Measurements from ENCODE around the gene FMN2. TPM values are rescaled to one million over a fixed set of nuclear protein-coding genes. Genes with fewer than 3 reads are reported as not detected.

FMN2 gene
- total RNA-seq, 1 experiment from 2014 or later = 5.3 TPM

DNA sequence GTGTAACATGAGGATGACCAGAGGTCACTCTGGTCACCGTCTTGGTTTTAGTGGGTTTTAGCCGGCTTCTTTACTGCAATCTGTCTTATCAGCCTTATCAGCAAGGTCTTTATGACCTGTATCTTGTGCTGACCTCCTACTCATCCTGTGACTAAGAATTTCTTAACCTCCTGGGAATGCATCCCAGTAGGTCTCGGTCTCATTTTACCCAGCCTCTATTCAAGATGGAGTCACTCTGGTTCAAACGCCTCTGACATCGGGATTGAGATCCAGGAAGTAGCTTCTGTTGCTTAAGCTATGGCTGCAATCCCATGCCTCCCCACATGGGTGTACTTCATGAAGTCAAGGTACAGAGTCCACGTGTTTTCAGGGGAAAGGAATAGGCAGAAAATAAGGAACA lies 19.9 kb downstream of the FMN2 start:
- intact Hi-C loops (cut with micrococcal nuclease) = no loop called here
- no peak overlapping the region for H3K27ac Mint-ChIP-seq (ENCODE audit: low read depth, unreplicated experiment)
- CTCF ChIA-PET = interaction anchor here (0.6 kb wide), 2 partner anchors 38 to 248 kb away, joined by 3 to 4 read pairs; no protein-coding TSS in a partner anchor
- H3K4me1 Mint-ChIP-seq (ENCODE audit: insufficient read depth, unreplicated experiment) = no peaks in the 10 kb centered on the region
- no peaks in the 10 kb centered on the region for H3K9me3 Mint-ChIP-seq (ENCODE audit: unreplicated experiment)
- H3K36me3 Mint-ChIP-seq (ENCODE audit: insufficient read depth, unreplicated experiment) = no peaks in the 10 kb centered on the region
- TF ChIP-seq, protein P1, sequence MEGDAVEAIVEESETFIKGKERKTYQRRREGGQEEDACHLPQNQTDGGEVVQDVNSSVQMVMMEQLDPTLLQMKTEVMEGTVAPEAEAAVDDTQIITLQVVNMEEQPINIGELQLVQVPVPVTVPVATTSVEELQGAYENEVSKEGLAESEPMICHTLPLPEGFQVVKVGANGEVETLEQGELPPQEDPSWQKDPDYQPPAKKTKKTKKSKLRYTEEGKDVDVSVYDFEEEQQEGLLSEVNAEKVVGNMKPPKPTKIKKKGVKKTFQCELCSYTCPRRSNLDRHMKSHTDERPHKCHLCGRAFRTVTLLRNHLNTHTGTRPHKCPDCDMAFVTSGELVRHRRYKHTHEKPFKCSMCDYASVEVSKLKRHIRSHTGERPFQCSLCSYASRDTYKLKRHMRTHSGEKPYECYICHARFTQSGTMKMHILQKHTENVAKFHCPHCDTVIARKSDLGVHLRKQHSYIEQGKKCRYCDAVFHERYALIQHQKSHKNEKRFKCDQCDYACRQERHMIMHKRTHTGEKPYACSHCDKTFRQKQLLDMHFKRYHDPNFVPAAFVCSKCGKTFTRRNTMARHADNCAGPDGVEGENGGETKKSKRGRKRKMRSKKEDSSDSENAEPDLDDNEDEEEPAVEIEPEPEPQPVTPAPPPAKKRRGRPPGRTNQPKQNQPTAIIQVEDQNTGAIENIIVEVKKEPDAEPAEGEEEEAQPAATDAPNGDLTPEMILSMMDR (IDR thresholded peaks at IDR 0.05; ENCODE audit: unreplicated experiment) = no peak
- no peak for DNase-seq (ENCODE audit: unreplicated experiment)
- no peak overlapping the region for H3K4me3 Mint-ChIP-seq (ENCODE audit: unreplicated experiment)
- BruUV-seq (replicated peaks) = no TSS peak
- POLR2A ChIA-PET = interaction anchor here (0.6 kb wide), 1 partner anchor 232 kb away, joined by 4 read pairs; no protein-coding TSS in a partner anchor
- no peaks in the 10 kb centered on the region for H3K27me3 Mint-ChIP-seq (ENCODE audit: insufficient read depth, unreplicated experiment)

DNA sequence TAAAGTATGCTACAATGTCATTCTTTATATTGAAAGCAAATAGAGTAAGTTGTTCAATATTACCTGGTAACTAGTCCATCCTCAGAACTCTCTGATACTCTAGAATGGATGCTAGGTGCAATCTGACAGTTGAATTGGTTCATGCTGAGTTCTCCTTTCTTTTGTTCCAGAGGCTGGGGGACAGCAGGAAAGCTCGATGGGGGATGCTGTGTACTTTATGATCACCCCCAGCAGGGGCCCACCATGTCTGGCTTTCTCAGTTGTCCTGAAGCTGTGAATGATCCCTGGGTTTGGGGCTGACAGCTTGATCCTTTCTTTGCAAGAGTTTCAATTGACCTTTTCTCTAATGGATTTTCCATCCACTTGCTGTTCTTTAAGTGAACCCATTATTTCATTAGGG lies 22.5 kb downstream of the FMN2 start:
- CTCF ChIA-PET = interaction anchor here (0.6 to 1.9 kb wide), 6 partner anchors 15 to 864 kb away, joined by 3 to 6 read pairs (median 3); no protein-coding TSS in a partner anchor
- Mint-ChIP-seq H3K4me1 (ENCODE audit: insufficient read depth, unreplicated experiment) (no peaks in the 10 kb centered on the region), H3K27me3 (ENCODE audit: insufficient read depth, unreplicated experiment) (no peaks in the 10 kb centered on the region), H3K9me3 (ENCODE audit: unreplicated experiment) (no peaks in the 10 kb centered on the region), H3K4me3 (ENCODE audit: unreplicated experiment) (no peak overlapping the region), H3K36me3 (ENCODE audit: insufficient read depth, unreplicated experiment) (no peaks in the 10 kb centered on the region), H3K27ac (ENCODE audit: low read depth, unreplicated experiment) (no peak overlapping the region)
- intact Hi-C loops (cut with micrococcal nuclease) = no loop called here
- POLR2A ChIA-PET = interaction anchor here (0.9 kb wide), 1 partner anchor 15 kb away, joined by 4 read pairs; no protein-coding TSS in a partner anchor
- TF ChIP-seq, protein P1 (IDR thresholded peaks at IDR 0.05; ENCODE audit: unreplicated experiment) = no peak
- BruUV-seq (replicated peaks) = no TSS peak
- no peak for DNase-seq (ENCODE audit: unreplicated experiment)

DNA sequence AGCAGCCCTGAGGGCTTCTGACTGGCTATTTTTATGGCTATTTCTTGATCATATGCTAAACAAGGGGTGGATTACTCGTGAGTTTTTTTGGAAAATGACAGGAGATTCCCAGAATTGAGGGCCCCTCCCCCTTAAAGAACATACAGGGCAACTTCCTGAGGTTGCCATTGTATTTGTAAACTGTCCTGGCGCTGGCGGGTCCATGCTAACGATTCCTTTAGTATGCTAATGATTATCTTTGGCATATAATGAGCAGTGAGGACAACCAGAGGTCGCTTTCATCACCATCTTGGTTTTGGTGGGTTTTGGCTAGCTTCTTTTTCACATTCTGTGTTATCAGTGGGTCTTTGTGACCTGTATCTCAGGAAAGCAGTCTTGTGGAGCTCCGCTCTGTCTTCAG lies 24.1 kb downstream of the FMN2 start:
- no peaks in the 10 kb centered on the region for H3K27me3 Mint-ChIP-seq (ENCODE audit: insufficient read depth, unreplicated experiment)
- no peaks in the 10 kb centered on the region for H3K9me3 Mint-ChIP-seq (ENCODE audit: unreplicated experiment)
- TF ChIP-seq, protein P1 (IDR thresholded peaks at IDR 0.05; ENCODE audit: unreplicated experiment) = no peak
- no TSS peak for BruUV-seq (replicated peaks)
- ChIA-PET POLR2A (no interaction called here), CTCF (interaction anchor here (0.6 to 2.3 kb wide), 5 partner anchors 34 to 1374 kb away, joined by 3 to 11 read pairs (median 3); no protein-coding TSS in a partner anchor)
- H3K27ac Mint-ChIP-seq (ENCODE audit: low read depth, unreplicated experiment) = no peak overlapping the region
- no peak for DNase-seq (ENCODE audit: unreplicated experiment)
- no peak overlapping the region for H3K4me3 Mint-ChIP-seq (ENCODE audit: unreplicated experiment)
- intact Hi-C loops (cut with micrococcal nuclease) = no loop called here
- no peaks in the 10 kb centered on the region for H3K4me1 Mint-ChIP-seq (ENCODE audit: insufficient read depth, unreplicated experiment)
- no peaks in the 10 kb centered on the region for H3K36me3 Mint-ChIP-seq (ENCODE audit: insufficient read depth, unreplicated experiment)

DNA sequence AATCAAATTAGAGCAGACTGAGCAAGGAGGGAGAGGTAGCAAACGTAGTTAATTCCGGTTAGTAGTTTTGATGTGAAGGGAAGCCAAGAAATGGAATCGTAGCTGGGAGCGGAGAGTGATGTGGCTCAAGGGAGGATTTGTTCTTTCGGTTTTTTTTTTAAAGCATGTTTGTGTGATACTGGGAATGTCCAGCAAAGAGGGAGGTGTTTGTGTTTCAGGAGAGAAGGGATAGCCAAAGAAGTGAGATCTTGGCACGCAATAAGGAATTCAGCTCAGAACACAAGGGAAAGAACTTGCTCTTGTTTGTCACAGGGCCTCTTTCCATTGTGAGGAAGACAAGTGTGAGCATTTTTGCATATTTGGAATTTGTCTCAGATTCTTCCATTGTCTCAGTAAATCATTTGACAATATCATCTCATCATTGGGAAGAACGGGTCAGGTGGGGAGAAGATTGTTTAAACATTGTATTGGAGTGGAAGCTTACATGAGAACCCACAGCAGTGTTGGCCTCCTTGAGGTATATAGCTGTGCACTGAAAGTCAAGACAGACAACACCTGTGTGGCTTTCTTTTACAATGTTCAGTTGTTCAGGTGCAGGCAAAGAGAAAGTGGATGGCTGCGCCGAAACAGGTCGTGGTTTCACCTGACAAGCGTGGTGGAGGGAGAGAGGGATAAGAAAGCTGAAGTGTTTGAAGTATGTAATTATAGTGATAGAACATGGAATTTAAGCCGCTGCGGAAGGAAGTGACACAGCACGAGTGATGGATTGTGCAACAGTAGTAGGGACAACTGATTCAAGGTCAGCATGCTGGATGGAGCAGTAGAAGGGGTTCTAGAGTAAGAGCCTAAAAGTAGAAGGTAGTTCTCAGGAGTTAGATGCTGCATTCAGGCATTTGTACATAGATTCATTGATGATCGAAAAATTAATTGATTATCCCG lies 25.4 kb downstream of the FMN2 start:
- Mint-ChIP-seq H3K4me3 (ENCODE audit: unreplicated experiment) (no peak overlapping the region), H3K4me1 (ENCODE audit: insufficient read depth, unreplicated experiment) (no peaks in the 10 kb centered on the region), H3K27ac (ENCODE audit: low read depth, unreplicated experiment) (no peak overlapping the region), H3K36me3 (ENCODE audit: insufficient read depth, unreplicated experiment) (no peaks in the 10 kb centered on the region), H3K9me3 (ENCODE audit: unreplicated experiment) (no peaks in the 10 kb centered on the region), H3K27me3 (ENCODE audit: insufficient read depth, unreplicated experiment) (no peaks in the 10 kb centered on the region)
- no peak for DNase-seq (ENCODE audit: unreplicated experiment)
- no TSS peak for BruUV-seq (replicated peaks)
- TF ChIP-seq, protein P1 (IDR thresholded peaks at IDR 0.05; ENCODE audit: unreplicated experiment) = no peak
- intact Hi-C loops (cut with micrococcal nuclease) = no loop called here
- CTCF ChIA-PET = interaction anchor here (0.5 to 2.3 kb wide), 11 partner anchors 15 to 1372 kb away, joined by 3 to 11 read pairs (median 3); no protein-coding TSS in a partner anchor
- POLR2A ChIA-PET = no interaction called here
